ENCODE measurements around the gene COL8A1. TPM values are rescaled to one million over a fixed set of nuclear protein-coding genes. Genes with fewer than 3 reads are reported as not detected.

The COL8A1 gene
- total RNA-seq, 4 donors from 2014 or later, result 2.2 to 8.6 (median 5.1) TPM

GRCh38 chr3:99710094-99710493 is 71.7 kb downstream of the COL8A1 start:
- no peaks in the 10 kb centered on the region for H3K36me3 ChIP-seq
- ATAC-seq (no peak), DNase-seq (no peak)
- no peaks in the 10 kb centered on the region for H3K4me1 ChIP-seq
- H3K9me3 ChIP-seq, result no peaks in the 10 kb centered on the region
- in situ Hi-C loops (cut with MboI; ENCODE audit: low sequenced_read_pairs in 4 of 4) (no loop called here), intact Hi-C loops (cut with DNase I; ENCODE audit: low total_unique reads) (no loop called here)
- H3K27me3 ChIP-seq, result no peaks in the 10 kb centered on the region
- TF ChIP-seq CTCF (IDR thresholded peaks at IDR 0.05 in 4 of 5, conservative IDR thresholded peaks at IDR 0.05 in 1 of 5) (no peak), POLR2A (IDR thresholded peaks at IDR 0.05) (no peak)
- no peak overlapping the region for H3K27ac ChIP-seq
- no peak overlapping the region for H3K4me3 ChIP-seq

GRCh38 chr3:99711351-99711750 is 73.0 kb downstream of the COL8A1 start:
- no peak overlapping the region for H3K27ac ChIP-seq
- no peaks in the 10 kb centered on the region for H3K9me3 ChIP-seq
- H3K4me1 ChIP-seq, result no peaks in the 10 kb centered on the region
- in situ Hi-C loops (cut with MboI; ENCODE audit: low sequenced_read_pairs in 4 of 4), result no loop called here
- no peaks in the 10 kb centered on the region for H3K27me3 ChIP-seq
- peak in 1 of 2 donors; percentile 54 for ATAC-seq
- no peak overlapping the region for H3K4me3 ChIP-seq
- TF ChIP-seq POLR2A (IDR thresholded peaks at IDR 0.05) (no peak), CTCF (IDR thresholded peaks at IDR 0.05 in 4 of 5, conservative IDR thresholded peaks at IDR 0.05 in 1 of 5) (no peak)
- H3K36me3 ChIP-seq, result no peaks in the 10 kb centered on the region
- peak; percentile 11 to 47 for DNase-seq
- intact Hi-C loops (cut with DNase I; ENCODE audit: low total_unique reads), result no loop called here

GRCh38 chr3:99712291-99712954 is 74.0 kb downstream of the COL8A1 start:
- ATAC-seq, result no peak
- Histone ChIP-seq H3K27me3 (no peaks in the 10 kb centered on the region), H3K9me3 (no peaks in the 10 kb centered on the region), H3K4me1 (no peaks in the 10 kb centered on the region), H3K4me3 (no peak overlapping the region), H3K27ac (no peak overlapping the region), H3K36me3 (no peaks in the 10 kb centered on the region)
- no peak for DNase-seq
- in situ Hi-C loops (cut with MboI; ENCODE audit: low sequenced_read_pairs in 4 of 4) (no loop called here), intact Hi-C loops (cut with DNase I; ENCODE audit: low total_unique reads) (no loop called here)
- TF ChIP-seq CTCF (IDR thresholded peaks at IDR 0.05 in 4 of 5, conservative IDR thresholded peaks at IDR 0.05 in 1 of 5) (no peak), POLR2A (IDR thresholded peaks at IDR 0.05) (no peak)

- no peak for DNase-seq
These were observed 75.0 kb downstream of the COL8A1 start for GRCh38 chr3:99713440-99713839.

GRCh38 chr3:99714146-99714545 is 75.8 kb downstream of the COL8A1 start:
- H3K9me3 ChIP-seq, result no peaks in the 10 kb centered on the region
- H3K36me3 ChIP-seq, result no peaks in the 10 kb centered on the region
- no peak for DNase-seq
- peak overlapping the region in 1 of 4 donors; percentile 28 for H3K27ac ChIP-seq
- ATAC-seq, result no peak
- H3K4me1 ChIP-seq, result no peaks in the 10 kb centered on the region
- no peaks in the 10 kb centered on the region for H3K27me3 ChIP-seq
- in situ Hi-C loops (cut with MboI; ENCODE audit: low sequenced_read_pairs in 4 of 4), result no loop called here
- intact Hi-C loops (cut with DNase I; ENCODE audit: low total_unique reads), result no loop called here
- TF ChIP-seq POLR2A (IDR thresholded peaks at IDR 0.05) (no peak), CTCF (IDR thresholded peaks at IDR 0.05 in 4 of 5, conservative IDR thresholded peaks at IDR 0.05 in 1 of 5) (no peak)
- no peak overlapping the region for H3K4me3 ChIP-seq

More at GRCh38 chr3:99713440-99713839, 75.0 kb downstream of the COL8A1 start:
- Histone ChIP-seq H3K36me3 (no peaks in the 10 kb centered on the region), H3K4me1 (no peaks in the 10 kb centered on the region), H3K9me3 (no peaks in the 10 kb centered on the region), H3K27ac (no peak overlapping the region), H3K27me3 (no peaks in the 10 kb centered on the region), H3K4me3 (no peak overlapping the region)
- no peak for ATAC-seq
- intact Hi-C loops (cut with DNase I; ENCODE audit: low total_unique reads) (no loop called here), in situ Hi-C loops (cut with MboI; ENCODE audit: low sequenced_read_pairs in 4 of 4) (no loop called here)
- no peak for TF ChIP-seq POLR2A (IDR thresholded peaks at IDR 0.05)

Data from gastrocnemius medialis (tissue), 4 donors.